Endothelial cell of umbilical vein (primary cell): ENCODE results near the gene CHD6. TPM values are rescaled to one million over a fixed set of nuclear protein-coding genes. Genes with fewer than 3 reads are reported as not detected.

Experiments
- BruUV-seq: library from RNA; stranded (reverse); fragments of 400-500 nt; replicated peaks from 2 replicates; lab custom pipeline; 2021; lab: Mats Ljungman, UMichigan
- CTCF ChIA-PET: fragments of 300-600, 350-600 bp; sonication (Branson Sonifier 250); formaldehyde crosslinking; loops from one replicate; lab custom pipeline; 2021; ENCODE audit warnings: antibody characterized with exemption, inconsistent platforms; lab: Charles Lee
- POLR2A ChIA-PET: fragments of 300-600, 350-600 bp; sonication (Branson Sonifier 250); formaldehyde crosslinking; loops from one replicate; lab custom pipeline; 2021; ENCODE audit warnings: antibody characterized with exemption, inconsistent platforms; lab: Charles Lee
- DNase-seq: peaks from one replicate; pipeline ENCODE4 v3.0.0-alpha.2; 2011; ENCODE audit warnings: low read depth, low spot score
- FAIRE-seq: peaks from 2 replicates; lab custom pipeline; 2011; peaks lifted over from hg19 to GRCh38; lab: Jason Lieb, UNC
- H2AFZ ChIP-seq: 2 replicates; pipeline ENCODE4 v1.6.0; 2012; ENCODE audit warnings: low read depth, low read length, control low read depth, inconsistent platforms
- H3K27ac ChIP-seq: 2 replicates; pipeline ENCODE4 v1.5.1; 2011; ENCODE audit warnings: low read depth, mild to moderate bottlenecking, control low read depth, low read length, moderate library complexity; ENCODE audit not compliant: insufficient read depth
- H3K27me3 ChIP-seq, 2 experiments: 2 replicates each; pipeline versions ENCODE4 v1.6.0 to v1.6.1; 2011; ENCODE audit warnings: low read length in 2 of 2, mixed read lengths in 1 of 2; ENCODE audit not compliant: control insufficient read depth in 2 of 2, insufficient read depth in 2 of 2
- H3K36me3 ChIP-seq, 2 experiments: 2 replicates in 1 of 2; 3 replicates in 1 of 2; pipeline ENCODE4 v1.5.1; 2011; ENCODE audit warnings: low read length in 2 of 2, mild to moderate bottlenecking in 1 of 2, moderate library complexity in 1 of 2; ENCODE audit not compliant: control insufficient read depth in 2 of 2, insufficient read depth in 2 of 2; ENCODE audit errors: extremely low read depth in 1 of 2
- H3K4me1 ChIP-seq: 3 replicates; pipeline ENCODE4 v1.5.1; 2011; ENCODE audit warnings: mild to moderate bottlenecking, low read length; ENCODE audit not compliant: control insufficient read depth, insufficient read depth; ENCODE audit errors: extremely low read depth
- H3K4me2 ChIP-seq: 2 replicates; pipeline ENCODE4 v1.6.1; 2011; ENCODE audit warnings: low read length, control low read depth, mixed read lengths; ENCODE audit not compliant: insufficient read depth
- H3K4me3 ChIP-seq, 3 experiments: fragments of 200-600 bp in 1 of 3; sonication (generic), shearing (Covaris generic) in 1 of 3; replicated peaks in 1 of 3; 2 replicates each; pipeline ENCODE4 v1.5.1; 2011 to 2016; ENCODE audit warnings: control low read depth in 3 of 3, low read length in 3 of 3, mild to moderate bottlenecking in 2 of 3, inconsistent platforms in 1 of 3, low read depth in 1 of 3, moderate library complexity in 1 of 3; ENCODE audit not compliant: insufficient read depth in 1 of 3
- H3K79me2 ChIP-seq: 2 replicates; pipeline ENCODE4 v1.6.0; 2012; ENCODE audit warnings: low read length, inconsistent platforms; ENCODE audit not compliant: control insufficient read depth, insufficient read depth
- H3K9ac ChIP-seq: replicated peaks from 2 replicates; pipeline ENCODE3; 2011; ENCODE audit warnings: low read length, control low read depth; ENCODE audit not compliant: insufficient read depth; ENCODE audit errors: extremely low read depth
- H3K9me1 ChIP-seq: replicated peaks from 3 replicates; pipeline ENCODE4 v1.6.0; 2011; ENCODE audit warnings: mild to moderate bottlenecking, low read length; ENCODE audit not compliant: control insufficient read depth, insufficient read depth; ENCODE audit errors: extremely low read depth
- H3K9me3 ChIP-seq: replicated peaks from 2 replicates; pipeline ENCODE4 v1.5.1; 2012; ENCODE audit warnings: low read length, inconsistent platforms; ENCODE audit not compliant: control insufficient read depth, insufficient read depth
- H4K20me1 ChIP-seq: replicated peaks from 2 replicates; pipeline ENCODE3; 2011; ENCODE audit warnings: mild to moderate bottlenecking, low read length; ENCODE audit not compliant: control insufficient read depth, insufficient read depth; ENCODE audit errors: extremely low read depth
- EZH2 ChIP-seq: IDR thresholded peaks from 2 replicates; pipeline ENCODE4 v1.6.1; 2012; ENCODE audit warnings: borderline replicate concordance, low read depth, mild to moderate bottlenecking, moderate library complexity, low read length, inconsistent platforms; ENCODE audit not compliant: severe bottlenecking
- FOS ChIP-seq: IDR thresholded peaks from 2 replicates; pipeline ENCODE4 v1.6.1; 2011; ENCODE audit warnings: mild to moderate bottlenecking, low read length, moderate library complexity, borderline replicate concordance; ENCODE audit not compliant: insufficient read depth
- JUN ChIP-seq: IDR thresholded peaks from 2 replicates; pipeline ENCODE4 v1.6.1; 2011; ENCODE audit warnings: borderline replicate concordance, low read depth; ENCODE audit not compliant: insufficient read length, insufficient read depth
- MYC ChIP-seq: IDR thresholded peaks from one replicate; pipeline ENCODE4 v1.6.1; 2011; ENCODE audit warnings: mild to moderate bottlenecking, low read depth, low read length
- dilution Hi-C: fragments of 300-500 bp; cut with MboI; formaldehyde crosslinking; loops from one replicate; pipeline ENCODE4 v1.15.0; 2019; ENCODE audit warnings: low sequenced_read_pairs; ENCODE audit not compliant: extremely low pct_ligation_motif_present
- intact Hi-C: fragments of 100-400 bp; cut with micrococcal nuclease; formaldehyde crosslinking; loops from one replicate; pipeline ENCODE4 v1.10.0; 2022
- polyA plus RNA-seq, 4 experiments: library from polyadenylated mRNA; depleted of rRNA in 3 of 4; stranded (reverse) in 3 of 4; unstranded in 1 of 4; fragments of >200 nt; gene quantifications; 2 replicates each; pipeline versions ENCODE4 v1.2.1 to v1.2.3, GENCODE V29; 2011 to 2012; ENCODE audit warnings: missing spikeins in 1 of 4
- total RNA-seq: library from RNA; stranded (reverse); gene quantifications from 2 replicates; pipeline ENCODE4 v1.2.3, GENCODE V29; 2021
- TF ChIP-seq, protein P1 (sequence below), 2 donors: IDR thresholded peaks; 1 replicate in 1 of 2; 2 replicates in 1 of 2; pipeline ENCODE4 v1.5.1; 2011; ENCODE audit warnings: low read length in 2 of 2, mild to moderate bottlenecking in 2 of 2, moderate library complexity in 2 of 2, control low read depth in 1 of 2, inconsistent platforms in 1 of 2, low read depth in 1 of 2; ENCODE audit not compliant: insufficient read depth in 1 of 2; ENCODE audit errors: extremely low read depth in 1 of 2
- TF ChIP-seq, protein P2 (sequence below): IDR thresholded peaks from 2 replicates; pipeline ENCODE4 v1.6.1; 2011; ENCODE audit not compliant: insufficient read depth, insufficient read length

Gene CHD6
- total and polyA plus RNA-seq, 2 donors (not counting 3 experiments of a cell fraction or from before 2014, with no cell fraction given), result 7.2 to 33.7 TPM

DNA sequence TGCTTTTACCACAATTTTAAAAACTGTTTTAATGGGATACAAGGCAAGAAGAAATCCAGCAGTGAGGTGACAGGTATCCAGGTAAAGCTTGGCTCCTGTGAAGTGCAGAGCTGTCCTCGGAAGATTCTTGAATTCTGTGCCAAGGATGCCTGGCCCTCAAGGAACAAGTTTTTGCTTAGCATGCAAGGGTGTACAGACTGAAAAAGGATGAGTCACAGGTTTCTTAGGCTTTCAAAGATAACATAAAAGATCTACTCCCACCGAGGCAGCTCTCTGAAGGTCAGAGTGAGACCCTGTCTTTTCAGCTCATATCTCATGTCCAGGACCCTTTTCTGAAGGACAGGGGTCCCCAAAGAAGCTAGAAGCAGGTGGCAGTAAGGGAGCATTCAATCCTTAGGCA lies 83.3 kb downstream of the CHD6 start:
- Histone ChIP-seq H3K9me3 (no peaks in the 10 kb centered on the region), H3K4me2 (no peak overlapping the region), H3K9me1 (no peaks in the 10 kb centered on the region), H2AFZ (no peak overlapping the region), H4K20me1 (no peaks in the 10 kb centered on the region), H3K4me1 (no peaks in the 10 kb centered on the region), H3K36me3 (peaks cover 0 to 7% of the 10 kb centered on the region in 2 experiments), H3K9ac (no peak overlapping the region), H3K27ac (no peak overlapping the region), H3K79me2 (no peaks in the 10 kb centered on the region), H3K27me3 (no peaks in the 10 kb centered on the region), H3K4me3 (no peak overlapping the region)
- ChIA-PET POLR2A (no interaction called here), CTCF (interaction anchor here (1.9 kb wide), 1 partner anchor 10 kb away, joined by 6 read pairs; no protein-coding TSS in a partner anchor)
- no TSS peak for BruUV-seq
- dilution Hi-C loops, result no loop called here
- DNase-seq (no peak), FAIRE-seq (no peak)
- intact Hi-C loops, result no loop called here
- TF ChIP-seq, protein P1, sequence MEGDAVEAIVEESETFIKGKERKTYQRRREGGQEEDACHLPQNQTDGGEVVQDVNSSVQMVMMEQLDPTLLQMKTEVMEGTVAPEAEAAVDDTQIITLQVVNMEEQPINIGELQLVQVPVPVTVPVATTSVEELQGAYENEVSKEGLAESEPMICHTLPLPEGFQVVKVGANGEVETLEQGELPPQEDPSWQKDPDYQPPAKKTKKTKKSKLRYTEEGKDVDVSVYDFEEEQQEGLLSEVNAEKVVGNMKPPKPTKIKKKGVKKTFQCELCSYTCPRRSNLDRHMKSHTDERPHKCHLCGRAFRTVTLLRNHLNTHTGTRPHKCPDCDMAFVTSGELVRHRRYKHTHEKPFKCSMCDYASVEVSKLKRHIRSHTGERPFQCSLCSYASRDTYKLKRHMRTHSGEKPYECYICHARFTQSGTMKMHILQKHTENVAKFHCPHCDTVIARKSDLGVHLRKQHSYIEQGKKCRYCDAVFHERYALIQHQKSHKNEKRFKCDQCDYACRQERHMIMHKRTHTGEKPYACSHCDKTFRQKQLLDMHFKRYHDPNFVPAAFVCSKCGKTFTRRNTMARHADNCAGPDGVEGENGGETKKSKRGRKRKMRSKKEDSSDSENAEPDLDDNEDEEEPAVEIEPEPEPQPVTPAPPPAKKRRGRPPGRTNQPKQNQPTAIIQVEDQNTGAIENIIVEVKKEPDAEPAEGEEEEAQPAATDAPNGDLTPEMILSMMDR (IDR thresholded peaks at IDR 0.05; ENCODE audit: extremely low read depth in 1 of 2, insufficient read depth in 1 of 2, low read depth in 1 of 2, low read length in 2 of 2), result no peak
- TF ChIP-seq, protein P2, sequence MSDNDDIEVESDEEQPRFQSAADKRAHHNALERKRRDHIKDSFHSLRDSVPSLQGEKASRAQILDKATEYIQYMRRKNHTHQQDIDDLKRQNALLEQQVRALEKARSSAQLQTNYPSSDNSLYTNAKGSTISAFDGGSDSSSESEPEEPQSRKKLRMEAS, result no peak
- no peak for TF ChIP-seq FOS
- no peak for TF ChIP-seq MYC
- TF ChIP-seq EZH2, result no peak
- no peak for TF ChIP-seq JUN
